SKM-1 treated with dmso at 0.1 percent for 144 hours (cell line): Measurements from ENCODE around the gene HARS1.
"Not testable (repeated sequence)": the region's sequence is repeated elsewhere in the genome, so short reads cannot be mapped to it uniquely, and the experiment has no call there.

ENCODE experiments used
- DNase-seq: peaks from one replicate; lab custom pipeline; 2025; ENCODE audit not compliant: unreplicated experiment; lab: John Stamatoyannopoulos, UW

HARS1 gene

GRCh38 chr5:140690941-140691924 lies at the start of gene HARS1, which contains the start of gene HARS2:
Gene HARS1, minus strand, starts transcription at chr5:140691370. Its CDS starts 66 bp downstream, at chr5:140691304.
Gene HARS2, plus strand, starts transcription at chr5:140691455. Its CDS starts 194 bp downstream, at chr5:140691649.
- peak; percentile 88 for DNase-seq

- no peak for DNase-seq
Observed at GRCh38 chr5:140737486-140737885, 46.3 kb upstream of the HARS1 start.

- DNase-seq: no peak
Observed at GRCh38 chr5:140734354-140734753, 43.2 kb upstream of the HARS1 start.

GRCh38 chr5:140733098-140733497 lies 41.9 kb upstream of the HARS1 start:
- no peak for DNase-seq

GRCh38 chr5:140725799-140726471 lies 34.8 kb upstream of the HARS1 start:
- DNase-seq: no peak

- DNase-seq: not testable (repeated sequence)
Observed at GRCh38 chr5:140721395-140721794, 30.2 kb upstream of the HARS1 start.

GRCh38 chr5:140720738-140721137 lies 29.6 kb upstream of the HARS1 start:
- not testable (repeated sequence) for DNase-seq

GRCh38 chr5:140718266-140718592 lies 27.1 kb upstream of the HARS1 start:
- no peak for DNase-seq

GRCh38 chr5:140716238-140716637 lies 25.1 kb upstream of the HARS1 start:
- not testable (repeated sequence) for DNase-seq

GRCh38 chr5:140713562-140714094 lies 22.5 kb upstream of the HARS1 start:
- DNase-seq: no peak

- no peak for DNase-seq
Observed at GRCh38 chr5:140711794-140712193, 20.6 kb upstream of the HARS1 start.

- DNase-seq: peak; percentile 73
Observed at GRCh38 chr5:140710899-140711552, 19.9 kb upstream of the HARS1 start.

- DNase-seq: not testable (repeated sequence)
Observed at GRCh38 chr5:140708787-140709186, 17.6 kb upstream of the HARS1 start.

GRCh38 chr5:140707812-140708211 lies 16.6 kb upstream of the HARS1 start:
- DNase-seq: no peak

- DNase-seq: peak; percentile 99
Observed at GRCh38 chr5:140700177-140701144, 9.3 kb upstream of the HARS1 start, which contains the start of gene ZMAT2. Gene ZMAT2, plus strand, starts transcription at chr5:140700447. Its CDS starts 14 bp downstream, at chr5:140700461.

GRCh38 chr5:140696891-140697492 lies 5.8 kb upstream of the HARS1 start:
- DNase-seq: no peak

GRCh38 chr5:140694276-140694675 lies 3.1 kb upstream of the HARS1 start:
- DNase-seq: no peak

- no peak for DNase-seq
Observed at GRCh38 chr5:140690376-140690932, 716 bp downstream of the HARS1 start.

- no peak for DNase-seq
Observed at GRCh38 chr5:140678993-140679392, 12.2 kb downstream of the HARS1 start.
